Endothelial cell of umbilical vein (primary cell): ENCODE data around the gene CCR1.

Source experiments
- CTCF ChIP-seq, 2 donors: IDR thresholded peaks; 1 replicate in 1 of 2; 2 replicates in 1 of 2; pipeline ENCODE4 v1.5.1; 2011; ENCODE audit warnings: low read length in 2 of 2, mild to moderate bottlenecking in 2 of 2, moderate library complexity in 2 of 2, control low read depth in 1 of 2, inconsistent platforms in 1 of 2, low read depth in 1 of 2; ENCODE audit not compliant: insufficient read depth in 1 of 2; ENCODE audit errors: extremely low read depth in 1 of 2
- POLR2A ChIP-seq: IDR thresholded peaks from 2 replicates; pipeline ENCODE4 v1.6.1; 2012; ENCODE audit warnings: low read depth, mild to moderate bottlenecking, control low read depth, low read length
- POLR2AphosphoS5 ChIP-seq: IDR thresholded peaks from 2 replicates; pipeline ENCODE4 v1.6.1; 2012; ENCODE audit warnings: low read depth, mild to moderate bottlenecking, control low read depth, low read length, moderate library complexity; ENCODE audit not compliant: insufficient read depth

- TF ChIP-seq CTCF (IDR thresholded peaks at IDR 0.05; ENCODE audit: extremely low read depth in 1 of 2, insufficient read depth in 1 of 2, low read depth in 1 of 2, low read length in 2 of 2) (no peak), POLR2A (no peak), POLR2AphosphoS5 (no peak)
Measured at GRCh38 chr3:46243560-46243959, 35.4 kb upstream of the CCR1 start.
